GM12874 (cell line): ENCODE data around the gene EXOC6B.

ENCODE experiments used
- CTCF ChIP-seq: IDR thresholded peaks from 2 replicates; pipeline ENCODE4 v1.5.1; 2011; ENCODE audit warnings: low read depth, mild to moderate bottlenecking, control low read depth, low read length, moderate library complexity; ENCODE audit not compliant: insufficient read depth

The EXOC6B gene

GRCh38 chr2:72716601-72717000, 109.2 kb downstream of the EXOC6B start:
- no peak for TF ChIP-seq CTCF

GRCh38 chr2:72713857-72714256, 112.0 kb downstream of the EXOC6B start:
- no peak for TF ChIP-seq CTCF

GRCh38 chr2:72712977-72713376, 112.9 kb downstream of the EXOC6B start:
- no peak for TF ChIP-seq CTCF

GRCh38 chr2:72712304-72712703, 113.5 kb downstream of the EXOC6B start:
- no peak for TF ChIP-seq CTCF

GRCh38 chr2:72710418-72711152, 115.2 kb downstream of the EXOC6B start:
- no peak for TF ChIP-seq CTCF

- TF ChIP-seq CTCF: no peak
These were observed 117.6 kb downstream of the EXOC6B start for GRCh38 chr2:72708236-72708635.

- TF ChIP-seq CTCF: no peak
These were observed 127.5 kb downstream of the EXOC6B start for GRCh38 chr2:72698300-72698699.
